Esophagus muscularis mucosa (tissue), 4 donors: ENCODE results near the gene IRF4.

Experiments used
- CTCF ChIP-seq, 3 experiments: fragments of 200-600 bp in 2 of 3; fragments of 450-650 bp in 1 of 3; sonication (generic) in 2 of 3; IDR thresholded peaks; one replicate each; pipeline ENCODE4 v1.5.1; 2017 to 2019; ENCODE audit warnings: antibody characterized with exemption in 3 of 3, mild to moderate bottlenecking in 2 of 3, moderate library complexity in 1 of 3
- EP300 ChIP-seq: sonication (generic); formaldehyde crosslinking; IDR thresholded peaks from one replicate; pipeline ENCODE4 v1.6.1; 2017; ENCODE audit warnings: antibody characterized with exemption
- POLR2A ChIP-seq: fragments of 450-650 bp; IDR thresholded peaks from one replicate; pipeline ENCODE4 v1.6.1; 2017; ENCODE audit warnings: antibody characterized with exemption, moderate library complexity, mild to moderate bottlenecking, low read depth
- POLR2AphosphoS5 ChIP-seq, 2 donors: sonication (generic); formaldehyde crosslinking; IDR thresholded peaks; one replicate each; pipeline ENCODE4 v1.6.1; 2017; ENCODE audit warnings: antibody characterized with exemption in 2 of 2

DNA sequence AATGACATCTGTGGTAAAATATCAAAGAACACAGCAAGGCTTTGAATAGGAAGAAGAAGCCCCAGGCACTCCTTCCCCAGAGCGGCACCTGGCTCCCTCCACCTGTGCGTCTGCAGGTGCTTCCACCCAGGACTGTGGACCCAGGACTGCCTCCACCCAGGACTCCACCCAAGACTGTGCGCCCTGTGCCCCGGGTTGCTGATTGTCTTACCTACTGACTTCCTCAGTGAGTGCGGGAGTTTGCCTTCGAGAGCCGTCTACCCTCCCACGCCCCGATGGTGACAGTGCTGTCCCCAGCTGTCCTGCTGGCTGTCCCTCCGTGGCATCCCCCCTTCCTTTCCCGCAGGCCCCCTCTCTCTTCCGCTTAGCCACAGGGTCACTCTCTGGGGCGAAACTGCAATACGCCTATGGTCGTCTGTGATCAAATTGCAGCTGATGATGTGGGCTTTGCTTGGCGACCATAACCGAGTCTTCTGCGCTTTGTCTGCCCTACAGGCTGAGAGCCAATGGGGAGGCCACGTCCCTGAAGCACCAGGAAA is 52.1 kb downstream of the IRF4 start:
- TF ChIP-seq POLR2AphosphoS5 (IDR thresholded peaks at IDR 0.05): no peak
- no peak for TF ChIP-seq CTCF (IDR thresholded peaks at IDR 0.05)
- TF ChIP-seq POLR2A: no peak
- no peak for TF ChIP-seq EP300
